Esophagus squamous epithelium (tissue), 5 donors: ENCODE results near the gene GAPDHS. TPM values are rescaled to one million over a fixed set of nuclear protein-coding genes. Genes with fewer than 3 reads are reported as not detected.
A peak's percentile ranks its signal among the peaks of the same experiment; 100 is the strongest.

Experiments
- DNase-seq: peaks from one replicate; lab custom pipeline; 2025; lab: John Stamatoyannopoulos, UW
- H3K27ac ChIP-seq, 4 donors: fragments of 200-600 bp; sonication (generic); one replicate each; pipeline ENCODE4 v1.5.1; 2016 to 2019; ENCODE audit warnings: mild to moderate bottlenecking in 1 of 4
- H3K27me3 ChIP-seq, 4 donors: fragments of 200-600 bp; sonication (generic); 1 replicate in 3 of 4; 2 replicates in 1 of 4; pipeline versions ENCODE4 v1.5.1 to v1.6.0; 2017 to 2021; ENCODE audit warnings: antibody characterized with exemption in 1 of 4
- H3K36me3 ChIP-seq, 3 donors: fragments of 200-600 bp; sonication (generic); one replicate each; pipeline ENCODE4 v1.5.1; 2016 to 2019
- H3K4me1 ChIP-seq, 3 donors: fragments of 200-600 bp; sonication (generic); one replicate each; pipeline ENCODE4 v1.5.1; 2017 to 2019
- H3K4me3 ChIP-seq, 4 donors: fragments of 200-600 bp; sonication (generic); 1 replicate in 3 of 4; 2 replicates in 1 of 4; pipeline ENCODE4 v1.5.1; 2016 to 2019; ENCODE audit warnings: mild to moderate bottlenecking in 2 of 4, moderate library complexity in 1 of 4
- H3K9me3 ChIP-seq, 3 donors: fragments of 200-600 bp; sonication (generic); one replicate each; pipeline ENCODE4 v1.5.1; 2016 to 2019
- POLR2A ChIP-seq, 4 donors: fragments of 450-650 bp; IDR thresholded peaks; one replicate each; pipeline ENCODE4 v1.6.1; 2017; ENCODE audit warnings: antibody characterized with exemption in 4 of 4, mild to moderate bottlenecking in 4 of 4, moderate library complexity in 3 of 4
- WGBS, 2 donors: methylation state at CpG; one replicate each; pipeline ENCODE4 v1.1.5; 2018; 5-methylcytosine and 5-hydroxymethylcytosine counted together
- intact Hi-C: fragments of 100-400 bp; cut with DNase I; formaldehyde crosslinking; loops from one replicate; pipeline ENCODE4 v1.15.0; 2022
- total RNA-seq, 4 donors: library from RNA; depleted of rRNA; stranded (reverse); fragments of >200 nt; gene quantifications; one replicate each; pipeline ENCODE4 v1.1.0, GENCODE V29; 2016
- TF ChIP-seq, protein P1 (sequence below), 6 experiments: fragments of 450-650 bp in 4 of 6; fragments of 200-600 bp in 2 of 6; sonication (generic) in 2 of 6; IDR thresholded peaks; one replicate each; pipeline ENCODE4 v1.5.1; 2016 to 2019; ENCODE audit warnings: antibody characterized with exemption in 6 of 6, mild to moderate bottlenecking in 4 of 6, moderate library complexity in 4 of 6
- donor health status: DM: yes; HTN: yes; CAD: no.

GAPDHS gene
- total RNA-seq, 4 donors from 2014 or later: not detected

DNA sequence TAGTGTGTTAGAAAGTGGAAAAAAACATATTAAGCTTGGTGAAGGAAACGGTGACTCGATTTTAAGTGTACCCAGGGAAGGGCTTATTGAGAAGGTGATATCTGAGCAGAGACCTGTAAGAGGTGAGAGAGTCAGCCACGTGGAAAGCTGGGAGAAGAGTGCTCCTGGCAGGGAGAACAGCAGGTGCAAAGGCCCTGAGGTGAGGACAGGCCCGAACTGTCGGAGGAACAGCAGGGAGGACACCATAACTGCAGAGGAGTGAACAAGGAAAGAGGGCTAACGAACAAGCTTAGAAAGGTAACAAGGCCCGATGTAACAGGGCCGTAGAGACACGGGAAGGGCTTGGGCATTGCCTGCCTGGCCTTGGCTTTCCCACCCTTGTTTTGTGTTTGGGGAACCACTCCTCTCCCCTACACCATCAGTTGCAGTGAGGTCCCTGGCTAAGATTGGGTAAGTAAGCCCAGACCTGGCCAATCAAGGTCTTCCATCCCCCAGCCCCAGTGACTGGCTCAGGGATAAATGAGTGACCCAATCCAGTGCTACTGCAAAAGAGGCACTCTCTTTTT, 22.9 kb downstream of the GAPDHS start:
- Histone ChIP-seq H3K9me3 (no peaks in the 10 kb centered on the region), H3K27me3 (peaks cover 0 to 42% (median 4%) of the 10 kb centered on the region in 4 donors), H3K36me3 (peaks cover 0 to 5% (median 0%) of the 10 kb centered on the region in 3 donors), H3K4me1 (peaks cover 6 to 15% (median 13%) of the 10 kb centered on the region in 3 donors), H3K27ac (no peak overlapping the region), H3K4me3 (no peak overlapping the region)
- 85 to 86% methylated on average over 9 of the region's 9 CpGs for WGBS, 2 donors
- intact Hi-C loops: no loop called here
- DNase-seq: no peak
- TF ChIP-seq, protein P1, sequence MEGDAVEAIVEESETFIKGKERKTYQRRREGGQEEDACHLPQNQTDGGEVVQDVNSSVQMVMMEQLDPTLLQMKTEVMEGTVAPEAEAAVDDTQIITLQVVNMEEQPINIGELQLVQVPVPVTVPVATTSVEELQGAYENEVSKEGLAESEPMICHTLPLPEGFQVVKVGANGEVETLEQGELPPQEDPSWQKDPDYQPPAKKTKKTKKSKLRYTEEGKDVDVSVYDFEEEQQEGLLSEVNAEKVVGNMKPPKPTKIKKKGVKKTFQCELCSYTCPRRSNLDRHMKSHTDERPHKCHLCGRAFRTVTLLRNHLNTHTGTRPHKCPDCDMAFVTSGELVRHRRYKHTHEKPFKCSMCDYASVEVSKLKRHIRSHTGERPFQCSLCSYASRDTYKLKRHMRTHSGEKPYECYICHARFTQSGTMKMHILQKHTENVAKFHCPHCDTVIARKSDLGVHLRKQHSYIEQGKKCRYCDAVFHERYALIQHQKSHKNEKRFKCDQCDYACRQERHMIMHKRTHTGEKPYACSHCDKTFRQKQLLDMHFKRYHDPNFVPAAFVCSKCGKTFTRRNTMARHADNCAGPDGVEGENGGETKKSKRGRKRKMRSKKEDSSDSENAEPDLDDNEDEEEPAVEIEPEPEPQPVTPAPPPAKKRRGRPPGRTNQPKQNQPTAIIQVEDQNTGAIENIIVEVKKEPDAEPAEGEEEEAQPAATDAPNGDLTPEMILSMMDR (IDR thresholded peaks at IDR 0.05): no peak
- no peak for TF ChIP-seq POLR2A (IDR thresholded peaks at IDR 0.05)

DNA sequence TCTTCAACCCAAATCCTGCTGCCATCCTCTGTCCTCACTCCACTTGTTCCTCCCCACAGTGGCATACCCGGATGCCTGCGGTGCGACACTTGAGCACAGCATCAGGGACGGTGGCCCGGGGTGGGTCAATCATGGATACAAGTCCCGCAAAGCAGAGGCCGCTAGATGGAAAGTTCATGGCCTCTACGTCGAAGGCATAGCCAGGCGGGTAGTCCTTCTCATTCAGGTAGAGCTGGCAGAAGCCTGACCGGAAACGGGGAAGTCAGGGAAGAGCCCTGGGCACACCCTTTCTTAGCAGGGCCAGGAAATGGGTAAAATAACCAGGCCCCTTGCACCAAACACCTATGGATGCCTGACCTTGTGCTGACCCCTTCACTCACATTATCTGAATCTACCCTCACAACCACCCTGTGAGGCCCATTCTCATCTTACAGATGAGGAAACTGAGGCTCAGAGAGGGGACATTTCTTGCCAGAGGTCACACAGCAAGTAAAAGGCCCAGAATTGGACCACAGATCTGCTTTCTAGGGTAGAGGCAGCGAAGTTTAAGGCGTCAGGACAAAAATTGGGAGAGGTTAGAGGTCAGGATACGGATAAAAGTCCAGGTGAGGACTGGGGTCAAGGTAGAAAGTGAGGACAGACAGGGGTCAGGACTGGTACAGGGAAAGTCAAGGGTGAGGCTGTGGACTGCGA, 23.7 kb downstream of the GAPDHS start:
- peaks cover 0 to 51% (median 4%) of the 10 kb centered on the region in 4 donors for H3K27me3 ChIP-seq
- intact Hi-C loops: no loop called here
- DNase-seq: no peak
- H3K4me3 ChIP-seq: no peak overlapping the region
- no peaks in the 10 kb centered on the region for H3K36me3 ChIP-seq
- H3K9me3 ChIP-seq: no peaks in the 10 kb centered on the region
- TF ChIP-seq, protein P1 (IDR thresholded peaks at IDR 0.05): no peak
- no peak for TF ChIP-seq POLR2A (IDR thresholded peaks at IDR 0.05)
- peaks cover 6 to 15% (median 13%) of the 10 kb centered on the region in 3 donors for H3K4me1 ChIP-seq
- 77 to 81% methylated on average over 8 to 12 of the region's 16 CpGs for WGBS, 2 donors
- no peak overlapping the region for H3K27ac ChIP-seq

DNA sequence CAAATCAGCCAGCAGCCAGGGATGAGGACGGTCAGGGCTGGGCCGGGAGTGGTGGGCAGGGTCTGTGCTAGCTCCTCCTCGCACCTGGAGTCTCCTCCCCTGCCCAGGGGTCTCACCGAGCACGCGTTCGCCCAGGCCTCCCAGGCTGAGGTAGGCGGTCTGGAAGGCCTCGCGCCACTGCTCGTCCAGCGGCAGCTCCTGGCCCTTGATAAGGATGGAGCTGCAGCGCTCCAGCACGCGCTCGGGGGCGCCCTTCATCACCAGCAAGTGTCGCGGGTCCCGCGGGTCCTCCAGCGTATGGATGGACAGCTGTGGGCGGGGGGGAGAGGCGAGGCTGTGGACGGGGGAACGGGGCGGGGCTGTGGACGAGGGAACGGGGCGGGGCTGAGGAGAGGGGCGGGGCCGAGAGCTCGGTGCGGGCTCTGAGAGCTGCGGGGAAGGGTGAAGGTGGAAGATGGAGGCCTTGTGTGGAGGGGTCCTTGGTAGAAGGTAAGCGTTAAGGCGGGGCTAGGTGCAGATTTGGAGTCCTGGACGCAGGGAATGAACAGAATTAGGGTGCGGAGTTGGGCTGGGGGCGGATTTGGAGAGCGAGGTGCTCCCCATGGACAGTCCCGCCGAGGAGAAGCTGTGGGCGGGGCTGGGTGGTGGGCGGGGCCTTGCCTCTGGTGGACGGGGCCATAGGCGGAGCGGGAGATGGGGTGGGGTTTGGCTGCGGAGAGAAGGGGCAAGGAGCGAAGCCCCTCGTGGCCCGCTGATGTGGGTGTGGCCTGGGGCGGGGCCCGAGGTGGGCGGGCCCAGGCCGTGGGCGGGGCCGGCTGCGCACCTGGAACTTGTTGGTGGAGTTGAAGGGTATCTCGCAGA, 24.5 kb downstream of the GAPDHS start:
- WGBS, 2 donors: 5 to 6% methylated on average over 21 to 26 of the region's 60 CpGs
- peak overlapping the region; percentile 7 to 57 (median 38) for H3K4me3 ChIP-seq
- H3K36me3 ChIP-seq: no peaks in the 10 kb centered on the region
- intact Hi-C loops: no loop called here
- no peaks in the 10 kb centered on the region for H3K9me3 ChIP-seq
- H3K27me3 ChIP-seq: peaks cover 0 to 59% (median 4%) of the 10 kb centered on the region in 4 donors
- TF ChIP-seq POLR2A (IDR thresholded peaks at IDR 0.05): no peak
- TF ChIP-seq, protein P1 (IDR thresholded peaks at IDR 0.05): no peak
- no peak overlapping the region for H3K27ac ChIP-seq
- no peak for DNase-seq
- H3K4me1 ChIP-seq: peaks cover 6 to 15% (median 13%) of the 10 kb centered on the region in 3 donors

DNA sequence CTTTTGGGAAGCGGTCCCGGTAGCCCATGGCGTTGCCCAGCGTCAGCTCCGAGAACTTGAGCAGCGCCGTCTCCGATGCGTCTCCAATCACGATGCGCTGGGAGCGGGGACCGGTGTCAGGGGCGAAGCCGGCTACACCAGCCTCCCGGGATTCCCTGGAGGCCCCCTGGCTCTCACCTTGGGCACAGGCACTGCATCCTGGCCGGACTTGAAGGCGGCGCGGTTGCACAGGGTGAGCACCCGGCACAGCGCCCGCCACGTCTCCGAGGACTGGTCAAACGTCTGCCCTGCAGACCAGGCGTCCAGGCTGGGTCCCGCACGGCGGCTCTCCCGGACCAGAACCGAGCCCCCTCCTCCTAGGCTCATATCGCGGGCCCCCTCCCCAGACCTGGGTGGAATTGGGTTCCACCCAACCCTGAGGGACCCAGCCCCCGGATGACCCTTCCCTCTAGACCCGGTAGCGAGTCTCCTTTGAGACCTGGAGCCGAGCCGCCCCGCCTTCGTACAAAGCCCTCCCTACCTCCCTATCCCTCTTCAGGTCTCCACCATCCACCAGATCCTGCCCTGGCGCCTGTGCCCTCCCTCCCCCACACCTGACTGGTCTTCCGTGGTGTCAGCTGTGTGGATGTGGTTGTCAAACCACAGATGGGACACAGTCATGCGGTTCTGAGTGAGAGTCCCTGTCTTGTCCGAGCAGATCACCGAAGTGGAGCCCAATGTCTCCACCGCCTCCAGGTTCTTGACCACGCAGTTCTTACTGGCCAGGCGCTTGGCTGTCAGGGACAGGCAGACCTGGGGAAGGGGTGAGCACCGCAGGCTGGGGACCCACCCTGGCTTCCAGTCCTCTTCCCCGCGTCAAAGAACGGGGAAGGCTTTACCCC, 25.4 kb downstream of the GAPDHS start:
- H3K4me3 ChIP-seq: peak overlapping the region; percentile 7 to 57 (median 38)
- no peaks in the 10 kb centered on the region for H3K36me3 ChIP-seq
- H3K27ac ChIP-seq: no peak overlapping the region
- H3K27me3 ChIP-seq: peaks cover 0 to 68% (median 4%) of the 10 kb centered on the region in 4 donors
- H3K4me1 ChIP-seq: peaks cover 6 to 15% (median 13%) of the 10 kb centered on the region in 3 donors
- intact Hi-C loops: no loop called here
- no peaks in the 10 kb centered on the region for H3K9me3 ChIP-seq
- WGBS, 2 donors: 30 to 54% methylated on average over 7 to 16 of the region's 53 CpGs
- no peak for DNase-seq
- TF ChIP-seq, protein P1 (IDR thresholded peaks at IDR 0.05): no peak
- no peak for TF ChIP-seq POLR2A (IDR thresholded peaks at IDR 0.05)
